WTC11 (cell line): Measurements from ENCODE around the gene FEN1. TPM values are rescaled to one million over a fixed set of nuclear protein-coding genes. Genes with fewer than 3 reads are reported as not detected.

Experiments used
- ATAC-seq: fragments of 200-7000 bp; cut with Tn5 transposase; 2 replicates; pipeline ENCODE4 v1.10.0; 2021; ENCODE audit warnings: mild to moderate bottlenecking, moderate library complexity
- CTCF ChIA-PET: fragments of 300-600 bp; sonication (Branson Sonifier 250); formaldehyde crosslinking; loops from one replicate; lab custom pipeline; 2021; ENCODE audit warnings: antibody characterized with exemption; lab: Charles Lee
- POLR2A ChIA-PET: fragments of 350-600 bp; sonication (Branson Sonifier 250); formaldehyde crosslinking; loops from one replicate; lab custom pipeline; 2021; ENCODE audit warnings: antibody characterized with exemption; lab: Charles Lee
- DNase-seq: peaks from one replicate; pipeline ENCODE4 v3.0.0; 2021; ENCODE audit warnings: low spot score
- H3K27ac Mint-ChIP-seq: 2 replicates; pipeline ENCODE4 v1.8.0; 2021; ENCODE audit warnings: mixed read lengths
- H3K27me3 Mint-ChIP-seq: 2 replicates; pipeline ENCODE4 v1.8.0; 2021; ENCODE audit warnings: low read depth, mild to moderate bottlenecking, moderate library complexity, mixed read lengths
- H3K36me3 Mint-ChIP-seq: 2 replicates; pipeline ENCODE4 v1.8.0; 2021; ENCODE audit warnings: mixed read lengths
- H3K4me1 Mint-ChIP-seq: 2 replicates; pipeline ENCODE4 v1.8.0; 2022; ENCODE audit warnings: mixed read lengths
- H3K4me3 Mint-ChIP-seq: 2 replicates; pipeline ENCODE4 v1.8.0; 2021; ENCODE audit warnings: mild to moderate bottlenecking, moderate library complexity, mixed read lengths
- H3K9me3 Mint-ChIP-seq: 2 replicates; pipeline ENCODE4 v1.8.0; 2021; ENCODE audit warnings: mixed read lengths
- ARID4B ChIP-seq: sonication (generic); formaldehyde crosslinking; IDR thresholded peaks from 2 replicates; pipeline ENCODE4 v1.8.0; 2023; ENCODE audit warnings: missing genetic modification reagents, mild to moderate bottlenecking, borderline replicate concordance
- CTCF ChIP-seq: fragments of 200-600 bp; IDR thresholded peaks from 2 replicates; pipeline ENCODE4 v1.8.0; 2022; ENCODE audit warnings: antibody characterized with exemption
- EMX1 ChIP-seq: fragments of 250-450 bp; sonication (Bioruptor Pico); IDR thresholded peaks from 2 replicates; pipeline ENCODE4 v1.8.0; 2021; ENCODE audit warnings: mild to moderate bottlenecking
- ERG ChIP-seq: fragments of 250-450 bp; sonication (Bioruptor Pico); IDR thresholded peaks from 2 replicates; pipeline ENCODE4 v1.8.0; 2021; ENCODE audit warnings: mild to moderate bottlenecking
- ETV6 ChIP-seq: sonication (generic); formaldehyde crosslinking; IDR thresholded peaks from 2 replicates; pipeline ENCODE4 v1.8.1; 2022; ENCODE audit warnings: mild to moderate bottlenecking, missing genetic modification reagents
- JAZF1 ChIP-seq: fragments of 250-450 bp; sonication (Bioruptor Pico); IDR thresholded peaks from 2 replicates; pipeline ENCODE4 v1.9.0; 2021; ENCODE audit warnings: moderate library complexity, mild to moderate bottlenecking, inconsistent platforms
- JUN ChIP-seq: sonication (generic); formaldehyde crosslinking; IDR thresholded peaks from 2 replicates; pipeline ENCODE4 v1.8.0; 2023; ENCODE audit warnings: mild to moderate bottlenecking, missing genetic modification reagents
- OVOL2 ChIP-seq: fragments of 250-450 bp; sonication (Bioruptor Pico); IDR thresholded peaks from 2 replicates; pipeline ENCODE4 v1.9.0; 2021; ENCODE audit warnings: mild to moderate bottlenecking, borderline replicate concordance
- PREB ChIP-seq: sonication (generic); formaldehyde crosslinking; IDR thresholded peaks from 2 replicates; pipeline ENCODE4 v1.8.1; 2022; ENCODE audit warnings: mild to moderate bottlenecking, missing genetic modification reagents, moderate library complexity, borderline replicate concordance
- PRRX2 ChIP-seq: fragments of 250-450 bp; sonication (Bioruptor Pico); IDR thresholded peaks from 2 replicates; pipeline ENCODE4 v1.8.0; 2021; ENCODE audit warnings: mild to moderate bottlenecking
- SMAD3 ChIP-seq: sonication (generic); formaldehyde crosslinking; IDR thresholded peaks from 2 replicates; pipeline ENCODE4 v1.8.0; 2022; ENCODE audit warnings: missing genetic modification reagents, mild to moderate bottlenecking, borderline replicate concordance
- SP1 ChIP-seq: sonication (generic); formaldehyde crosslinking; conservative IDR thresholded peaks from 2 replicates; pipeline ENCODE4 v1.8.1; 2022; ENCODE audit warnings: missing genetic modification reagents
- TCF7 ChIP-seq: sonication (generic); formaldehyde crosslinking; IDR thresholded peaks from 2 replicates; pipeline ENCODE4 v1.8.0; 2022; ENCODE audit warnings: mild to moderate bottlenecking, low read depth, missing genetic modification reagents, moderate library complexity
- TP53 ChIP-seq: sonication (generic); formaldehyde crosslinking; IDR thresholded peaks from 2 replicates; pipeline ENCODE4 v1.8.1; 2023; ENCODE audit warnings: mild to moderate bottlenecking, missing genetic modification reagents
- ZBTB21 ChIP-seq: sonication (generic); formaldehyde crosslinking; IDR thresholded peaks from 2 replicates; pipeline ENCODE4 v1.8.1; 2023; ENCODE audit warnings: mild to moderate bottlenecking, missing genetic modification reagents, borderline replicate concordance
- ZNF121 ChIP-seq: sonication (generic); formaldehyde crosslinking; IDR thresholded peaks from 2 replicates; pipeline ENCODE4 v1.8.0; 2023; ENCODE audit warnings: missing genetic modification reagents
- ZNF416 ChIP-seq: fragments of 250-450 bp; sonication (Bioruptor Pico); IDR thresholded peaks from 2 replicates; pipeline ENCODE4 v1.9.0; 2021; ENCODE audit warnings: mild to moderate bottlenecking, inconsistent platforms
- ZNF671 ChIP-seq: fragments of 250-450 bp; sonication (Bioruptor Pico); IDR thresholded peaks from 2 replicates; pipeline ENCODE4 v1.8.0; 2021; ENCODE audit warnings: mild to moderate bottlenecking
- total RNA-seq: library from RNA; stranded (reverse); gene quantifications from 3 replicates; pipeline ENCODE4 v1.2.3, GENCODE V29; 2021
- TF ChIP-seq, protein P1 (sequence below): fragments of 250-450 bp; sonication (Bioruptor Pico); IDR thresholded peaks from 2 replicates; pipeline ENCODE4 v1.9.0; 2021; ENCODE audit warnings: mild to moderate bottlenecking
- TF ChIP-seq, protein P2 (sequence below): fragments of 250-450 bp; sonication (Bioruptor Pico); IDR thresholded peaks from 2 replicates; pipeline ENCODE4 v1.9.0; 2021; ENCODE audit warnings: mild to moderate bottlenecking

The FEN1 gene
- total RNA-seq, 1 experiment from 2014 or later: 96.3 TPM

DNA sequence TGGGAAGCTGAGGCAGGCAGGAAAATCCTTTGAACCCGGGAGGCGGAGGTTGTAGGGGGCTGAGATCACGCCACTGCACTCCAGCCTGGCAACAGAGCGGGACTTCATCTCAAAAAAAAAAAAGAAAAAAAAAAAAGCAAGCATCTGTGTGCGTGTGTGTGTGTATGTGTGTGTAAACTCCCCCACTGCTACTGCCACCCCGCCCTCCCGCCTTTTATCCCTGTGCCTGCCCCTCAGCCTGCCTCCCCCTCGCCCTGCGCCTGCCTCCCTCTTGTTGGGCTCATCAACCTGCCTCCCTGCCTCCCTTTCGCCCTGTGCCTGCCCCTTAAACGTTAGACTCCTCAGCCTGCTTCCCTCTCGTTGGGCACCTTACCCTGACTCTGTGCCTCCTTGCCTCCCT lies 18.3 kb upstream of the FEN1 start:
- DNase-seq (no peak), ATAC-seq (no peak)
- ChIA-PET POLR2A (no interaction called here), CTCF (interaction anchor here (1.6 to 10.0 kb wide), 5 partner anchors 9 to 41 kb away, joined by 4 to 106 read pairs (median 11); no protein-coding TSS in a partner anchor)
- H3K4me1 Mint-ChIP-seq: peaks cover 18% of the 10 kb centered on the region
- H3K4me3 Mint-ChIP-seq: no peak overlapping the region
- no peaks in the 10 kb centered on the region for H3K36me3 Mint-ChIP-seq
- TF ChIP-seq JAZF1 (CRISPR knock-in tag): no peak
- TF ChIP-seq TP53: no peak
- no peak for TF ChIP-seq ETV6 (CRISPR knock-in tag)
- TF ChIP-seq SP1 (CRISPR knock-in tag): no peak
- TF ChIP-seq JUN (CRISPR knock-in tag): no peak
- H3K27ac Mint-ChIP-seq: no peak overlapping the region
- peaks cover 7% of the 10 kb centered on the region; the same call in 1 of the 2 replicates for H3K27me3 Mint-ChIP-seq
- H3K9me3 Mint-ChIP-seq: no peaks in the 10 kb centered on the region

DNA sequence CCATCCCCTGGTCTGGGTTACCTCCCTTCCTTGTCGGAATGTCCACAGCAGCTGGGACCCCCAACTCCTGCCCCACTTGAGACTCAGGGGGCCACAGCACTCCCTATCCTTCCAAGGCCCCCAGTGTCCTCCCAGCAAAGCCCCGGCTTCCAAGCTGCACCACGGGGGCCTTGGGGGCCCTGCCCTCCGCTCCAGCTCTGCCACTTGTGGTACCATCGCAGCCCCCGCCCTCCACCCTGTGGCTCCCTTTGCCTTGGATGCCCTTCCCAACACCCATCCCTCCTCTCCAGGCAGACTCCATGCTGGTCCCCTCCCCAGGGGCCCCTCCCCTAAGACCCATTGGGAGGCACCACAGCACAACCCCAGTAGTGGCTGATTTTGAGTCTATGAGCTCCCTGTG lies 17.6 kb upstream of the FEN1 start:
- no peaks in the 10 kb centered on the region; the same call in 1 of the 2 replicates for H3K36me3 Mint-ChIP-seq
- no peak for ATAC-seq
- ChIA-PET CTCF (interaction anchor here (1.6 to 10.0 kb wide), 5 partner anchors 10 to 42 kb away, joined by 4 to 106 read pairs (median 11); no protein-coding TSS in a partner anchor), POLR2A (no interaction called here)
- no peaks in the 10 kb centered on the region for H3K9me3 Mint-ChIP-seq
- TF ChIP-seq OVOL2 (CRISPR knock-in tag) (no peak), ETV6 (CRISPR knock-in tag) (no peak), ZNF121 (no peak), ZNF416 (CRISPR knock-in tag) (no peak), ARID4B (CRISPR knock-in tag) (no peak), PRRX2 (CRISPR knock-in tag) (no peak), ERG (no peak), CTCF (no peak), ZBTB21 (CRISPR knock-in tag) (no peak), SMAD3 (CRISPR knock-in tag) (no peak), ZNF671 (CRISPR knock-in tag) (no peak), TCF7 (CRISPR knock-in tag) (no peak), PREB (CRISPR knock-in tag) (no peak), TP53 (no peak), EMX1 (CRISPR knock-in tag) (no peak)
- TF ChIP-seq, protein P1, sequence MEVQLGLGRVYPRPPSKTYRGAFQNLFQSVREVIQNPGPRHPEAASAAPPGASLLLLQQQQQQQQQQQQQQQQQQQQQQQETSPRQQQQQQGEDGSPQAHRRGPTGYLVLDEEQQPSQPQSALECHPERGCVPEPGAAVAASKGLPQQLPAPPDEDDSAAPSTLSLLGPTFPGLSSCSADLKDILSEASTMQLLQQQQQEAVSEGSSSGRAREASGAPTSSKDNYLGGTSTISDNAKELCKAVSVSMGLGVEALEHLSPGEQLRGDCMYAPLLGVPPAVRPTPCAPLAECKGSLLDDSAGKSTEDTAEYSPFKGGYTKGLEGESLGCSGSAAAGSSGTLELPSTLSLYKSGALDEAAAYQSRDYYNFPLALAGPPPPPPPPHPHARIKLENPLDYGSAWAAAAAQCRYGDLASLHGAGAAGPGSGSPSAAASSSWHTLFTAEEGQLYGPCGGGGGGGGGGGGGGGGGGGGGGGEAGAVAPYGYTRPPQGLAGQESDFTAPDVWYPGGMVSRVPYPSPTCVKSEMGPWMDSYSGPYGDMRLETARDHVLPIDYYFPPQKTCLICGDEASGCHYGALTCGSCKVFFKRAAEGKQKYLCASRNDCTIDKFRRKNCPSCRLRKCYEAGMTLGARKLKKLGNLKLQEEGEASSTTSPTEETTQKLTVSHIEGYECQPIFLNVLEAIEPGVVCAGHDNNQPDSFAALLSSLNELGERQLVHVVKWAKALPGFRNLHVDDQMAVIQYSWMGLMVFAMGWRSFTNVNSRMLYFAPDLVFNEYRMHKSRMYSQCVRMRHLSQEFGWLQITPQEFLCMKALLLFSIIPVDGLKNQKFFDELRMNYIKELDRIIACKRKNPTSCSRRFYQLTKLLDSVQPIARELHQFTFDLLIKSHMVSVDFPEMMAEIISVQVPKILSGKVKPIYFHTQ (CRISPR knock-in tag): no peak
- TF ChIP-seq, protein P2, sequence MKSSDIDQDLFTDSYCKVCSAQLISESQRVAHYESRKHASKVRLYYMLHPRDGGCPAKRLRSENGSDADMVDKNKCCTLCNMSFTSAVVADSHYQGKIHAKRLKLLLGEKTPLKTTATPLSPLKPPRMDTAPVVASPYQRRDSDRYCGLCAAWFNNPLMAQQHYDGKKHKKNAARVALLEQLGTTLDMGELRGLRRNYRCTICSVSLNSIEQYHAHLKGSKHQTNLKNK (CRISPR knock-in tag): no peak
- TF ChIP-seq, all 79 proteins: peak for 0
- H3K27ac Mint-ChIP-seq: no peak overlapping the region
- peaks cover 18% of the 10 kb centered on the region for H3K4me1 Mint-ChIP-seq
- DNase-seq: no peak
- peaks cover 7% of the 10 kb centered on the region; the same call in 1 of the 2 replicates for H3K27me3 Mint-ChIP-seq
- H3K4me3 Mint-ChIP-seq: no peak overlapping the region
